Measurements from ENCODE around the gene ZNF408.

DNA sequence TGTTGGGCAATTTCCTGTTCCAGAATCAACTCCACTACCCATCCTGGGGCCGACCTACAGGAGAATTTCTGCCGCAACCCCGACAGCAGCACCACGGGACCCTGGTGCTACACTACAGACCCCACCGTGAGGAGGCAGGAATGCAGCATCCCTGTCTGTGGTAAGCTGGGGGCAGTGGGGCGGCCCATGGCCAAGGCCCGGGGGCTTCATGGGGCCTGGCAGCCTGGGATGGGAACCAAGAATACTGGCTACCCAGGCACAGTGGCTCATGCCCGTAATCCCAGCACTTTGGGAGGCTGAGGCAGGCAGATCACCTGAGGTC is 22.5 kb downstream of the ZNF408 start:
- TF ChIP-seq, protein P1, sequence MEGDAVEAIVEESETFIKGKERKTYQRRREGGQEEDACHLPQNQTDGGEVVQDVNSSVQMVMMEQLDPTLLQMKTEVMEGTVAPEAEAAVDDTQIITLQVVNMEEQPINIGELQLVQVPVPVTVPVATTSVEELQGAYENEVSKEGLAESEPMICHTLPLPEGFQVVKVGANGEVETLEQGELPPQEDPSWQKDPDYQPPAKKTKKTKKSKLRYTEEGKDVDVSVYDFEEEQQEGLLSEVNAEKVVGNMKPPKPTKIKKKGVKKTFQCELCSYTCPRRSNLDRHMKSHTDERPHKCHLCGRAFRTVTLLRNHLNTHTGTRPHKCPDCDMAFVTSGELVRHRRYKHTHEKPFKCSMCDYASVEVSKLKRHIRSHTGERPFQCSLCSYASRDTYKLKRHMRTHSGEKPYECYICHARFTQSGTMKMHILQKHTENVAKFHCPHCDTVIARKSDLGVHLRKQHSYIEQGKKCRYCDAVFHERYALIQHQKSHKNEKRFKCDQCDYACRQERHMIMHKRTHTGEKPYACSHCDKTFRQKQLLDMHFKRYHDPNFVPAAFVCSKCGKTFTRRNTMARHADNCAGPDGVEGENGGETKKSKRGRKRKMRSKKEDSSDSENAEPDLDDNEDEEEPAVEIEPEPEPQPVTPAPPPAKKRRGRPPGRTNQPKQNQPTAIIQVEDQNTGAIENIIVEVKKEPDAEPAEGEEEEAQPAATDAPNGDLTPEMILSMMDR (IDR thresholded peaks at IDR 0.05) = no peak
- no peak for TF ChIP-seq POLR2A (IDR thresholded peaks at IDR 0.05)

Measured in esophagus squamous epithelium (tissue), 4 donors.